Hypothalamus (tissue), 51 donors: ENCODE data around the gene ARAF.
"Not testable (repeated sequence)": the region's sequence is repeated elsewhere in the genome, so short reads cannot be mapped to it uniquely, and the experiment has no call there.

Source experiments
- DNase-seq, 51 donors: peaks; one replicate each; lab custom pipeline; 2025; lab: John Stamatoyannopoulos, UW

The ARAF gene

GRCh38 chrX:47560934-47561658, at the start of gene ARAF:
Gene ARAF, plus strand, starts transcription at chrX:47561205. Its CDS starts 1,763 bp downstream, at chrX:47562968.
- peak; percentile 72 to 97 (median 89) for DNase-seq

GRCh38 chrX:47512383-47512782, 48.6 kb upstream of the ARAF start:
- DNase-seq, result not testable (repeated sequence)

GRCh38 chrX:47513034-47513965, 47.7 kb upstream of the ARAF start:
- DNase-seq, result peak in 2 of 51 donors; percentile 2 to 6

- DNase-seq, result no peak
These were observed 46.3 kb upstream of the ARAF start for GRCh38 chrX:47514533-47515235.

GRCh38 chrX:47515941-47516665, 44.9 kb upstream of the ARAF start:
- DNase-seq, result no peak

- DNase-seq, result no peak
These were observed 42.9 kb upstream of the ARAF start for GRCh38 chrX:47518144-47518543.

GRCh38 chrX:47523297-47523696, 37.7 kb upstream of the ARAF start:
- peak; percentile 12 to 84 (median 58) for DNase-seq

- DNase-seq, result peak in 1 of 51 donors; percentile 14
These were observed 37.3 kb upstream of the ARAF start for GRCh38 chrX:47523713-47524166.

- no peak for DNase-seq
These were observed 31.5 kb upstream of the ARAF start for GRCh38 chrX:47529548-47529947.

GRCh38 chrX:47530049-47530448, 31.0 kb upstream of the ARAF start:
- DNase-seq, result no peak

GRCh38 chrX:47539860-47540259, 21.1 kb upstream of the ARAF start:
- no peak for DNase-seq

- peak in 47 of 51 donors; percentile 1 to 79 (median 52) for DNase-seq
These were observed 20.1 kb upstream of the ARAF start for GRCh38 chrX:47540754-47541538.

- no peak for DNase-seq
These were observed 17.5 kb upstream of the ARAF start for GRCh38 chrX:47543496-47543895.

GRCh38 chrX:47556045-47556623, 4.9 kb upstream of the ARAF start:
- DNase-seq, result peak; percentile 6 to 94 (median 79)

- no peak for DNase-seq
These were observed 2.6 kb upstream of the ARAF start for GRCh38 chrX:47558436-47558835.

- peak in 1 of 51 donors; percentile 20 for DNase-seq
These were observed 649 bp upstream of the ARAF start for GRCh38 chrX:47560179-47560933.

- no peak for DNase-seq
These were observed 700 bp downstream of the ARAF start for GRCh38 chrX:47561659-47562151.
